Measurements from ENCODE around the gene VWF.

- no peak for TF ChIP-seq CBX5 (IDR thresholded peaks at IDR 0.05; ENCODE audit: low read depth)
- TF ChIP-seq, protein P1, sequence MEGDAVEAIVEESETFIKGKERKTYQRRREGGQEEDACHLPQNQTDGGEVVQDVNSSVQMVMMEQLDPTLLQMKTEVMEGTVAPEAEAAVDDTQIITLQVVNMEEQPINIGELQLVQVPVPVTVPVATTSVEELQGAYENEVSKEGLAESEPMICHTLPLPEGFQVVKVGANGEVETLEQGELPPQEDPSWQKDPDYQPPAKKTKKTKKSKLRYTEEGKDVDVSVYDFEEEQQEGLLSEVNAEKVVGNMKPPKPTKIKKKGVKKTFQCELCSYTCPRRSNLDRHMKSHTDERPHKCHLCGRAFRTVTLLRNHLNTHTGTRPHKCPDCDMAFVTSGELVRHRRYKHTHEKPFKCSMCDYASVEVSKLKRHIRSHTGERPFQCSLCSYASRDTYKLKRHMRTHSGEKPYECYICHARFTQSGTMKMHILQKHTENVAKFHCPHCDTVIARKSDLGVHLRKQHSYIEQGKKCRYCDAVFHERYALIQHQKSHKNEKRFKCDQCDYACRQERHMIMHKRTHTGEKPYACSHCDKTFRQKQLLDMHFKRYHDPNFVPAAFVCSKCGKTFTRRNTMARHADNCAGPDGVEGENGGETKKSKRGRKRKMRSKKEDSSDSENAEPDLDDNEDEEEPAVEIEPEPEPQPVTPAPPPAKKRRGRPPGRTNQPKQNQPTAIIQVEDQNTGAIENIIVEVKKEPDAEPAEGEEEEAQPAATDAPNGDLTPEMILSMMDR (IDR thresholded peaks at IDR 0.05 in 2 of 3, conservative IDR thresholded peaks at IDR 0.05 in 1 of 3; ENCODE audit: control insufficient read depth in 2 of 3, extremely low read depth in 1 of 3, insufficient read depth in 1 of 3, low read depth in 3 of 3, low read length in 3 of 3), result no peak
- no peak for TF ChIP-seq MYC (IDR thresholded peaks at IDR 0.05; ENCODE audit: insufficient read depth, insufficient read length, insufficient replicate concordance, low read length, severe bottlenecking)
- no peak for TF ChIP-seq CREM (IDR thresholded peaks at IDR 0.05; ENCODE audit: low read depth)
- no peak for TF ChIP-seq SRF (IDR thresholded peaks at IDR 0.05; ENCODE audit: low read depth in 2 of 2, low read length in 2 of 2)
- no peak for TF ChIP-seq ATF3 (IDR thresholded peaks at IDR 0.05; ENCODE audit: borderline replicate concordance, extremely low read depth, low read depth, low read length)
- TF ChIP-seq ZBED1 (IDR thresholded peaks at IDR 0.05; ENCODE audit: borderline replicate concordance), result no peak
- TF ChIP-seq, protein P2, sequence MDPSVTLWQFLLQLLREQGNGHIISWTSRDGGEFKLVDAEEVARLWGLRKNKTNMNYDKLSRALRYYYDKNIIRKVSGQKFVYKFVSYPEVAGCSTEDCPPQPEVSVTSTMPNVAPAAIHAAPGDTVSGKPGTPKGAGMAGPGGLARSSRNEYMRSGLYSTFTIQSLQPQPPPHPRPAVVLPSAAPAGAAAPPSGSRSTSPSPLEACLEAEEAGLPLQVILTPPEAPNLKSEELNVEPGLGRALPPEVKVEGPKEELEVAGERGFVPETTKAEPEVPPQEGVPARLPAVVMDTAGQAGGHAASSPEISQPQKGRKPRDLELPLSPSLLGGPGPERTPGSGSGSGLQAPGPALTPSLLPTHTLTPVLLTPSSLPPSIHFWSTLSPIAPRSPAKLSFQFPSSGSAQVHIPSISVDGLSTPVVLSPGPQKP (IDR thresholded peaks at IDR 0.05; ENCODE audit: low read depth, low read length), result no peak
- TF ChIP-seq EP300 (IDR thresholded peaks at IDR 0.05; ENCODE audit: borderline replicate concordance in 1 of 2, control insufficient read depth in 1 of 2, low read depth in 2 of 2, low read length in 2 of 2), result no peak
Measured at GRCh38 chr12:5902736-5903135, 221.7 kb downstream of the VWF start.
